HG03159 (cell line): ENCODE results near the gene PLXNB1.
"Not testable (repeated sequence)": the region's sequence is repeated elsewhere in the genome, so short reads cannot be mapped to it uniquely, and the experiment has no call there.

ENCODE experiments used
- ATAC-seq: cut with Tn5 transposase; IDR thresholded peaks from one replicate; pipeline ENCODE4 v1.9.1; 2021; ENCODE audit warnings: mild to moderate bottlenecking, moderate library complexity; ENCODE audit not compliant: unreplicated experiment

Gene PLXNB1

DNA sequence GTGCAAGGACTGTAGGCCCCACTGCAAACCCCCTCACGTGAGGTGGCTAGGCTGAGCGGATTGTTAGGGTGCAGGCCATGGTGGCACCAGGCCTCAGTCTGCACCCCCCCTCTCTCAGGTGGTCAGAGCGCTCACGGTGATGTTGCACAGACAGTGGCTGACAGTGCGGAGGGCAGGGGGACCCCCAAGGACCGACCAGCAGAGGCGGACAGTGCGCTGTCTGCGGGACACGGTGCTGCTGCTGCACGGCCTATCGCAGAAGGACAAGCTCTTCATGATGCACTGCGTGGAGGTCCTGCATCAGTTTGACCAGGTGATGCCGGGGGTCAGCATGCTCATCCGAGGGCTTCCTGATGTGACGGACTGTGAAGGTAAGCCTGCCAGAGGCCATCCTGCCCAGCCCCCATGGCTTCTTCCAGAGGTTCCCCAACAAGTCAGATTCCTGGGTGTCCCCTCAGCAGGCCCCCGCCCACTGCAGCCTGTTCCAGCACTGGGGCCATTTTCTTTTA is 34.9 kb upstream of the PLXNB1 start:
- no peak for ATAC-seq

DNA sequence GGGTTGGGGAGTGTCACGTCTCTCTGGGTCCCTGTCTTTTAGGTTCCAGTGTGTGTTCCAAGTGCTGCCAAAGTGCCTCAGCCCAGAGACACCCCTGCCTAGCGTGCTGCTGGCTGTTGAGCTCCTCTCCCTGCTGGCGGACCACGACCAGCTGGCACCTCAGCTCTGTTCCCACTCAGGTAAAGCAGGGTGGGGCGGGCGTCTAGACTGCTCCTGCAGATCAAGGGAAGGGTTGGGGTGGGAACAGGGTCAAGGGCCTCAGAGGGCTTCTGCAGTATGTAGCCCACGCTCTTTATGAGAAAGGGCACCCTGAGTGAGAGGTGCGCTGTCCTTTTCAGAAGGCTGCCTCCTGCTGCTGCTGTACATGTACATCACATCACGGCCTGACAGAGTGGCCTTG is 33.8 kb upstream of the PLXNB1 start:
- no peak for ATAC-seq

DNA sequence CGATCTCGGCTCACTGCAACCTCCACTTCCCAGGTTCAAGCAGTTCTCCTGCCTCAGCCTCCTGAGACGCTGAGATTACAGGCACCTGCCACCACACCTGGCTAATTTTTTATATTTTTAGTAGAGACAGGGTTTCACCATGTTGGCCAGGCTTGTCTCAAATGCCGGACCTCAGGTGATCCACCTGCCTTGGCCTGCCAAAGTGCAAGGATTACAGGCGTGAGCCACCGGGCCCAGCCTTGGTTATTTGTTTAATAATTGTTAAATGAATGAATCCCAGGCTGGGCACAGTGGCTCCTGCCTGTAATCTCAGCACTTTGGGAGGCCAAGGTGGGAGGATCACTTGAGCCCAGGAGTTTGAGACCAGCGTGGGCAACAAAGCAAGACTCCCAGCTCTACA is 31.9 kb upstream of the PLXNB1 start:
- not testable (repeated sequence) for ATAC-seq

DNA sequence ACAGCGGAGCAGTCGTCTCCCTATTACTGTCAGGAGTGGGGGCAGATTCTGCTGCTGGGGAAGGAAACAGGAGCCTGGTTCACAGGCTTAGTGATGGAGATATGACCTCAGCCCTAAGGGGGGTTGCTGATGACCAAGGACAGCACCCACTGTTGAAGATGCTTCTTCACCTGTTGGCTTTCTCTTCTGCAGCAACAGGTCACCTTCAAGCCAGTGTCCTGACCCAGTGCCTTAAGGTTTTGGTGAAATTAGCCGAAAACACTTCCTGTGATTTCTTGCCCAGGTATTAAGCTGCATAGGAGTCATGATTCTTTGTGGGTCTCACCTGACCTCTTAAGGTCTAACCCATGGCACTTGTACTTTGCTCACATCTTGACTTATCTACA is 30.6 kb upstream of the PLXNB1 start:
- no peak for ATAC-seq

DNA sequence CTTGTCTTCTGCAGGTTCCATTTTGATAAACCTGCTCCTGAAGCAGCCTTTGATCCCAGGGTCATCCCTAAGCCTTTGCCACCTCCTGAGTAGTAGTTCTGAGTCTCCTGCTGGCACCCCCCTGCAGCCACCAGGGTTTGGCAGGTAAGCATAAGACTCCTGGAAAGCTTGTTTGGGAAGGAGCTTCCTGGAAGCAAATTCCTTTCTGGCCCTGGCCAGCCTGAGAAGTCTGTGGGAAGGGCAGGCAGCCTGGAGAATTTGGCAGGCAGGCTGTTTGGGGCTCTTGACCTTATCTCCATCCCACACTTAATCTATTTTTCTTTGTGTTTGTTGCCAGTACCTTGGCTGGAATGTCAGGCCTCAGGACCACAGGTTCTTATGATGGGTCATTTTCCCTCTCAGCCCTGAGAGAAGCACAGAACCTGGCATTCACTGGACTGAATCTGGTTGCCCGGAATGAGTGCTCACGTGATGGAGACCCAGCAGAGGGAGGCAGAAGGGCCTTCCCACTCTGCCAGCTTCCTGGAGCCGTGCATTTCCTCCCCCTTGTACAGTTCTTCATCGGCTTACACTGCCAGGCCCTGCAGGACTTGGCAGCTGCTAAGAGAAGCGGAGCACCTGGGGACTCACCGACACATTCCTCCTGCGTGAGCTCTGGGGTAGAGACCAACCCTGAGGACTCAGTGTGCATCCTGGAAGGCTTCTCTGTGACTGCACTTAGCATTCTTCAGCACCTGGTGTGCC is 30.1 kb upstream of the PLXNB1 start:
- no peak for ATAC-seq

DNA sequence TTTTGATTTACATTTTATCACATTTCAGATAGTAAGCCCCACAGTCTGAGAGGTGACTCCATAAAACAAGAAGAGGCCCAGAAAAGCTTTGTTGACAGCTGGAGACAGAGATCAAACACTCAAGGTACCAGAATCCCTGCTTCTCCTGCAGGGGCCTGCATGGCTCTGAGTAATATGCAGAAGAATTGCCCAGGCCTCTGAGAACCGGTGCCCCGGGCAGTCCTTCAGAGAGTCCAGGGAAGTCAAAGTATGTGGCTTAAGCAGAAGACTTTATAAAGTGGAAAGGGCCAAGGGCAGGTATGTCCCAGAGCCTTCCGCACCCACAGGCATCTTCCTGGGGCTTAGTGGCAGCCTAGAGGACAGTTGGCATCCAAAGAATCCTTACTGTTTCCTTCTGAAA is 29.4 kb upstream of the PLXNB1 start:
- ATAC-seq = no peak

DNA sequence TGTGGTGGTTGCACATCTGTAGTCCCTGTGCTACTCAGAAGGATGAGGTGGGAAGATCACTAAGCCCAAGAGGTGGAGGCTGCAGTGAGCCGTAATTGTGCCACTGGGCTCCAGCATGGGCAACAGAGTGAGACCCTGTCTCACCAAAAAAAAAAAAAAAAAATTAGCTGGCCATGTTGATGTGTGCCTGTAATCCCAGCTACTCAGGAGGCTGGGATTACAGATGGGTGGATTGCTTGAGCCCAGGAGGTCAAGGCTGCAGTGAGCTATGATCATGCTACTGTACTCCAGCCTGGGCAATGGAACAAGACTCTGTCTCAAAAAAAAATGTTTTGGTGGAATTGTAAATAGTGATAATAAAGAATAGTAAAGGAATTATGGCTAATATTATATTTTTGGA is 26.6 kb upstream of the PLXNB1 start:
- ATAC-seq = no peak

DNA sequence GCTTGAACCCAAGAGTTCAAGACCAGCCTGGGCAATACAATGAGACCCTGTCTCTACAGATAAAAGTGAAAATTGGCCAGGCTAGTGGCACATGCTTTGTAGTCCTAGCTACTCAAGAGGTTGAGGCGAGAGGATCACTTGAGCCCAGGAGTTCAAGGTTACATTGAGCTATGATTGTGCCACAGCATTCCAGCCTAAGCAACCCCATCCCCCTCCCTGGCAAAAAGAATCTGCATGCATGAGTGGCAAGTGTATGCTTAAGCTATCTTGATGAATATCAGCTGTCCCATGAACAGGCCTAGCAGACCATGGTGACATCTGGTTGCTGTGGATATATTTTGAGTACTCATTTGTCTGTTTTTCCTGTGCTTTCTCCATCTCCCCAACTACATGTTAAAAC is 21.4 kb upstream of the PLXNB1 start:
- no peak for ATAC-seq

DNA sequence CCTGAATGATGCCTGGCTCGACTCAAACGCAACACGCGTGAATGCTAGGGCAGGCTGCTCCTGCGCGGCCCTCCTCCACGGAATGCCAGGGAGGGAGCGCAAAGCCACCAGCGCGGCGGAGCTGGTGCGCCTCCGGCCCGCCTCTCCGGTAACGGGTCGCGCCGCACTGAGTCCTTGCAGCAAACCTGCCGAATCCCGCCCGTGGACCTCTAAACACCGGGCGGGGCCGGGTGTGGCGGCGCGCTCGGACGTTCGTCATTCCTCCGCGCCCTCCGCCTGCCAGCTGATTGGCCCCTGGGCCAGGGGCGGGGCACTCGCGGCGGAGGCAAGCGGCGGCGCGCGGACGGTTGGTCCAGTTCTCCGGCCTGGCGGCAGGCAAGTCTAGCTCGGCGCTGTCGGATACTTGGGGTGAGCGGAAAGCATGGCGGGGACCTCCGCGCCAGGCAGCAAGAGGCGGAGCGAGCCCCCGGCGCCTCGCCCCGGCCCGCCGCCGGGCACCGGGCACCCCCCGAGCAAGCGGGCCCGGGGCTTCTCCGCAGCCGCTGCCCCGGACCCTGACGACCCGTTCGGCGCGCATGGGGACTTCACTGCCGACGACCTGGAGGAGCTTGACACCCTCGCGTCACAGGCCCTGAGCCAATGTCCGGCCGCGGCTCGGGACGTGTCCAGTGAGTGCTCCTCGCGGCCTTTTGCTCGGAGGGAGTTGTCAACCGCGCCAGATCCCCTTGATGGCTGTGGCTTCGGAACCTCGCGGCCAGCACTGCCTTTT is 16.7 kb upstream of the PLXNB1 start, which contains the start of gene ATRIP:
Gene ATRIP, plus strand, starts transcription at position 313 of the 769 bp plus-strand sequence. Its CDS starts 109 bp downstream, at position 422.
- peak; percentile 85 for ATAC-seq

DNA sequence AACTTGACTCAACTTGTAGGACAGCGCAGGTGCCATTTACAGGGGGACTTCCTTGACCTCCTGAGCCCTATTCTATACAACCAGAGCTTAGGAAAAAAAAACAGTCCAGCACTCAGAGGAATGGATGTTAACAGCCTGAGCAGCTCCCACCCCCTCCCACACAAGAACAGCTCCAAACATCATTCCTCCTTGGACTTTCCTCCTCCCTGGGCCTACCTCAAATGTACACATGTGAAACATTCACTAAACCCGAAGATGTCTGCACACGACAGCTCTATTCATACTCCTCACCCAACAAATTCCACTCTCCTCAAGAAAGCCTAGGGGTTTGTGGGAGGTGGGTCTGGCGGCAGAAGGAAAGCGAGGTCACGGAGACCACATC is 16.1 kb upstream of the PLXNB1 start:
- ATAC-seq = no peak

DNA sequence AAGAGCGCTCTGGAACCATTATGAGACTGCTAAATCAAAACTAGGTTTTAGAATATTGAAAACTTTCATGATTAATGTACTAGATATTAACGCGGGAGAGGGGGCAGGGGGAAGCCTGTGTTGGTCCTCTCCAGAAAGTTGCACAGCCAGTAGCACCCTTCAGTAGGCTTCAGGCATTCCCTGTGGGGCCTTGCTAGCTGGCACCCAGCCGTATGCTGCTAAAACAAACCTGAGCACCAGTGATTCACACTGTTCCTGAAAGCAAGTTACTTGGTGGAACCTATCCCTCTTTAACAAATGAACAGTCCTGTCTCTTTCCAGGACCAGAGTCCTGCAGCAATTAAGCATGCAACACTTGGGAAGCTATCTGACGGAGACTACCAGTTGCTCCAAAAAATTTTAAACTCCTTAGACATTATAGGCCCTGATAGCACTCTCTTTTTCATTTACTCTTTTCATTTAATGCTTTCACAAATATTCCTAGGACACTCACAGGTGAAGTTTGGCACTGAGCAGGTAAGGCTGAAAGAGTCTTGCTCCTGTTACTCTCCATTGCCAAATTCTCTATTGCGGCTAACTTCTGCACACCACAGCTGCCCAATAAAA is 15.5 kb upstream of the PLXNB1 start:
- ATAC-seq = no peak

DNA sequence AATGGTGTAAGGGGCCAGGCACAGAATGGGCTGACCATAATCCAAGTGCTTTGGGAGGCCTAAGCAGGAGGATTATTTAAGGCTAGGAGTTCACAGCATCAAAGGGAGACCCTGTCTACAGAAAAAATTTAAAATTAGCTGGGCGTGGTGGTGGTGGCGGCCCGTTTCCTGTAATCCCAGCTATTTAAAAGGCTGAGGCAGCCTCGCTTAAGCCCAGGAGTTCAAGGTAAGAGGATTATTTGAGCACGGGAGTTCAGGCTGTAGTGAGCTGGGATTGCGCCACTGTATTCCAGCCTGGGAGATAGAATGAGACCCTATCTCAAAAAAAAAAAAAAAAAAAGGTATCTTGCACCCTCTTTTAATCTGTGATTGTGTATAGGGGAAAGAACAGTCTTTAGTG is 12.1 kb upstream of the PLXNB1 start:
- no peak for ATAC-seq

DNA sequence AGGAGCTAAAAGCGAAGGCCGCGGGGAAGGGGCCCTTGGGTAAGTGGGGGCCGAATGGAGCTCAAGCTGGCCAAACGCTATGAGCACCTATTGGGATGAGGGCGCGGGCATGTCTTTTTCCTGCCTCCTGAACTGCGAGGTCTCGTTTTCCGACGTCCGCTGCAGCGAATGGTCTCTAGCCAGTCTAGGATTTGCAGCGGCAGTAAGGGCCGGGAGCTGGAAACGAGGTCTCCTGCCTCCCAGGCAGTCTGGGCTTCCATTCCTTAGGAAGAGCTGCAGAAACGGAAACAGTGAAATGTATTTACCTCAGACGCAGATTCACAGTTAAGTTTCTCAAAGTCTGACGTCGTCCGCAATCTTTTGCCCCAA is 10.7 kb upstream of the PLXNB1 start:
- ATAC-seq = no peak

DNA sequence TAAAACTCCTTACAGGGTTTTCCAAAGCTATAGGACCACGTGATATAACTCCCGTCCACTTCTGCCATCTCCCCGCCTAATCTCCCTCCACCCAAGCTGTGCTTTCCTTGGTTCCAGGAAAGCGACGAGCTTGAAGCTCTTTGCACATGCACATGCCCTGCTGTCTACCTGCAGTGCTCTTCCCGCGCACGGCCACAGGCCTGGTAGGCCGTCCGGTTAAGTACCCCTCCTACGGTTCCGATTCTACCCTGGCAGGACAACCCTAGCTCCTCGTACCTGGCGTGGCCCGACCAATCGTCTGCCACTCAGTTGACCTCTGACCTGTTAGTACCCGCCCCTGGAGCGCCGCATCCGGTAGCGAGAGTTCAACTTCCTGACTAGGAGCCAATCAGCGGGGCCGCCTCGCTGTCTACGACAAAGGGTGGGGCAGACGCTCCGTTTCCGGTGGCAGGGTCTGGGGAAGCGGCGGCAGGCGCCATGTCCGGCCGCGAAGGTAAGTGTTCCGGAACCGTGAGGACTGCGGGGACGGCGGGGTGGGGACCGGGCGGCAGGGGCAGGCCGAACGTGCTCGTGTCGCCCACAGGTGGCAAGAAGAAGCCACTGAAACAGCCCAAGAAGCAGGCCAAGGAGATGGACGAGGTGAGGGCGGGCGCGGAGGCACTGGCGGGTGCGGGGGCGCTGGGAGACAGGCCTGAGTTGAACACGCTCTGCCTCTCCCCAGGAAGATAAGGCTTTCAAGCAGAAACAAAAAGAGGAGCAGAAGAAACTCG is 10.1 kb upstream of the PLXNB1 start, which contains the start of the genes CCDC51 and TMA7:
Gene CCDC51, minus strand, starts transcription at position 300 of the 770 bp plus-strand sequence. CDS start 4,991 bp downstream, outside the sequence.
Gene TMA7, plus strand, starts transcription at position 438 of the 770 bp plus-strand sequence. Its CDS starts 40 bp downstream, at position 478.
- ATAC-seq = peak; percentile 96

DNA sequence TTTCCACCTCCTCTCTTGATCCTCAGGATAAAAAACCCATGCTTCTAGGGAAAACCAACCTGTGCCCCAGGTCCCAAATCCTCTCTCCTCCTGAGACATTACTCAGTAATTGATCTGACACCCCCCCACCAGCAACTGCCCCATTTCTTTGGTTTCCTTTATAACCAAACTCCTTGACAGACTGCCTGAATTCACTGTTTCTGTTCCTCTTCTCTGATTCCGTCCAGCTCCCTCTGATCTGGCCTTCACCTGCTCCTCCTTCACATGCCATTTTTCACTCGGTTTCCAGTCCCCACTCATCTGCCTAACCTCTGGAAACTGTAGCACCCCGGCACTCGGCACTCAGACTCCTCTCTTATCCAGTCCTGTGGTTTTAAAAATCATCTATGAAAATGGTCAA is 7.9 kb upstream of the PLXNB1 start:
- no peak for ATAC-seq

DNA sequence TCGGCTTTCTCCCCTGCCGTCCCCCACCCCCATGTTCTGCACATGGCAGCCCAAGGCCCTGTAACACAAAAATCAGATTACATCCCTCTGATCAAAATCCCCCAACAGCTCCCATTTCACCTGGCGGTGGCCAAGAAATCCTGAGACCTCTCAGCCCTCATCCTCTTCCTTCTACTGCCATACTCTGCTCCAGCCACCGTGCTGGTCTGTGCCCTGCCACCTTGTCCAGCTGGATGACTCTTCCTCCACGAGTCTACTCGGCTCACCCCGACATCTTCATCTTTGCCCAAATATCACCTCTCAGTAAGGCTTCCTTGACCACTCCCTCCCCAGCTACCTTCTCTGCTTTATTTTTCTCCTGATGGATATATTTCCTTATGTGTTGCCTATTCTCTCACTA is 7.0 kb upstream of the PLXNB1 start:
- ATAC-seq = no peak

DNA sequence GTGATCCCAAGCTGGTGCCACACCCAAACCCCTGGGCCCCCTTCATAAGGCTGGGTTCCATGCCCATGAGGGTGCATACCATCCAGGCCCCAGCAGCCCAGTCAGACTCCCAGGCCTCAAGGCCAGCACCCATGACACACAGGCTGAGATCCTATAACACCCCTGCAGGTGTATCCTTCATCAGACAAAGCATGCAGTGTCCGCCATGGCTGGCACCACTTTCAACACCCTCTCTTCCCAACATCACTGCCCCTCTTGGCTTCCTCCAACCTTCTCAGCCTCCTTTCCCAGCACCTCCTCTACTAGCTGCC is 6.5 kb upstream of the PLXNB1 start:
- ATAC-seq = no peak

DNA sequence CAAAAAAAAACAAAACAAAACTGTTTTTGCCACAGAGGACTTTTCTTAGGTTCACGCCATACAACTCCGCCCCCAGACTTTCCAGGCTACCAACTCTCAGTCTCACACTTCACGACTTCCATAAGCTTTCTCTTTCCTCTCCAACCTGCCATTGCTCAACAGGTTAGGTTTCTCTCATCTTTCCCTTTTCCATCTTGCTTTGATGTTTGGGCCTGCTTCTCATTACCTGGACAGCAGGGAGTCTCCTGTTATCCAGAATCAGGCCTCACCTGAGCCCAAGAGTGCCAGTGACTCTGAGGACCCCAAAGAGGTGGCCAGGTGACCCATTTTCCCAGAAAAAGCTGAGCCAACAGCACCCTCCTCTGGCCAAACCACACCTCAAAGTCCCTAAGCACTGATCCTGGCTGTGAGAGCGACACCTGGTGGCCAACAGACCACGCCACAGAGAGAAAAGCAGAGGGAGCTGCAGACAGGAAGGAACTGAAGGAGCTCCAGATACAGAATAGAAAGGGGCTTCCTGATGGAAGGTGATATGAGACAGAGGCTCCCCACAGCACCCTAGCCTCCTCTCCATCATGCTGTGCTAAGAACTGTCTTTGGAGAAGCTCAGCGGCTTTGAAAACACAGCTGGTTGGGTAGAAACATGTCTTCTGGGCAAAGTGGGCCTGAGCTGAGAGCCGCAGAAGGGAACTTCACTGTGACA is 6.0 kb upstream of the PLXNB1 start:
- ATAC-seq = no peak

DNA sequence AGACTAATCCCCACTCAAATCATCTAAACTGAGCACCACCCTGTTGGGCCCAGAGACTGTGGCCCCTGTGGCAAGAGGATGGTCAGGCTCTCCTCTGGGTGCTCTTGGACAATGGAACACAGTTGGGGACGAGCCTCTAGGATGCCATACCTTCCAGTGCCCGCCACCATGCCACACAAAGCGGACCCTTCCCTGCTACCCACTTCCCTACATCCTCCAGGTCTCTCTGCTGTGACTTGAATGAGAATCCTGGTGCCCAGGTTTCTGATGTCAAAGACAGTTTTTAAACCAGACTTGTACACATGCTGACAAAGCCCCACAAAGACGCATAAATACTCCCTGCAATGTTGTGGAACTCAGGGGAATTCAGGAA is 5.3 kb upstream of the PLXNB1 start:
- ATAC-seq = no peak

DNA sequence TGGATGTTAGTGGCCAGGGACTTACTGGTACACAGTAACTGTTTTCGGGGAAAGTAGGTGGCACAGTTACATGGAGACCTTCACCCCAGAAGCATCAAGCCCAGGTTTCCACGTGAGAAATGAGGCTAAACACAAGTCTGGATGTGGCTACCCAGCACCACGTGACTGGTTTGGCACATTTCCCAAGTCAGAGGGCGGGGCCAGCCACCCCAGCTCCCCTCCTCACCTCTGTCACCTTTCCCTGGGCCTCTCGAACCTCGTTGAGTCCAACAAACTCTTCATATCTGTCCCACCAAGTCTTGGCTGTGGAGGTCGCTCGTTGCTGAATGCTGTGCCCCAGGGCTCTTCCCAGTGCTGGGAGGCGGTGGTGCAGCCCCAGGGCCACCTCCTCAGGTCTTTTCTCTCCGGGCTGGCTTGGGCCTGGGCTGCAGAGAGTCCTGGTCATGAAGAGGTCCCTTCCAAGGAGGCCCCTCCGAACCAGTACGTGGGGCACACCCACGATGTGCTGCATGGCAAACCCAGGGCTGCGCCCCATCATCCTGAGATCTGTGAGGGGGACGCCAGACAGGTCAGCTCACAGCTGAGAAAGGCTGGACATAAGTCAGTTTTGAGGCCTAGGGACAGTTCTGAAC is 4.8 kb upstream of the PLXNB1 start:
- ATAC-seq = no peak
